Measurements from ENCODE around the gene MYH14.

Gene MYH14

DNA sequence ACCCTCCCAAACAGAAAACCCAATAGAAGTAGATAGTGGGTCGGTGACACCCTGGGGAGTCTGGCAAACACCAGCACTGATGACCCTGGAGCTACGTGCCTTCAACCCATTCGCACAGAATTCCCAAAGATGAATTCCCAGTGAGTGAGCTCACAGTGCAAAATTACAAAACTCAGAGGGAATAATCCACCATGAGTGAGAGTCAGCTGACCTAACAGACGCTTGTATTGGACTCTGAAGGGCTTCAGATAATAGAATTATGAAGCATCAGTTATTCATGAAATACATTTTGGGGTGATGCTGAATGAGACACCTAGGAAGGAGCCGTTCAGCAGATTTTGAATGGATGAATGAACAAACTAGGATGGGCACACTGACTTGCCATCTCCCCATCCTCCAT, 85.5 kb downstream of the MYH14 start:
- peaks cover 9% of the 10 kb centered on the region for H3K27me3 ChIP-seq (ENCODE audit: control insufficient read depth, low read length)
- H3K4me2 ChIP-seq (ENCODE audit: low read length), result no peak overlapping the region
- no peaks in the 10 kb centered on the region for H3K4me1 ChIP-seq (ENCODE audit: control insufficient read depth, low read length)
- no peaks in the 10 kb centered on the region for H3K9me3 ChIP-seq (ENCODE audit: control insufficient read depth, insufficient read depth, low read length)
- no peak overlapping the region for H3K27ac ChIP-seq (ENCODE audit: low read depth, low read length)
- H3K9me2 ChIP-seq (replicated peaks; ENCODE audit: control insufficient read depth, low read length), result no peaks in the 10 kb centered on the region
- H3K4me3 ChIP-seq (ENCODE audit: low read length), result no peak overlapping the region
- H3F3A ChIP-seq (ENCODE audit: control insufficient read depth, insufficient read depth), result no peaks in the 10 kb centered on the region
- H4K20me1 ChIP-seq (ENCODE audit: control insufficient read depth, insufficient read depth, low read depth, low read length), result no peaks in the 10 kb centered on the region
- TF ChIP-seq, protein P1, sequence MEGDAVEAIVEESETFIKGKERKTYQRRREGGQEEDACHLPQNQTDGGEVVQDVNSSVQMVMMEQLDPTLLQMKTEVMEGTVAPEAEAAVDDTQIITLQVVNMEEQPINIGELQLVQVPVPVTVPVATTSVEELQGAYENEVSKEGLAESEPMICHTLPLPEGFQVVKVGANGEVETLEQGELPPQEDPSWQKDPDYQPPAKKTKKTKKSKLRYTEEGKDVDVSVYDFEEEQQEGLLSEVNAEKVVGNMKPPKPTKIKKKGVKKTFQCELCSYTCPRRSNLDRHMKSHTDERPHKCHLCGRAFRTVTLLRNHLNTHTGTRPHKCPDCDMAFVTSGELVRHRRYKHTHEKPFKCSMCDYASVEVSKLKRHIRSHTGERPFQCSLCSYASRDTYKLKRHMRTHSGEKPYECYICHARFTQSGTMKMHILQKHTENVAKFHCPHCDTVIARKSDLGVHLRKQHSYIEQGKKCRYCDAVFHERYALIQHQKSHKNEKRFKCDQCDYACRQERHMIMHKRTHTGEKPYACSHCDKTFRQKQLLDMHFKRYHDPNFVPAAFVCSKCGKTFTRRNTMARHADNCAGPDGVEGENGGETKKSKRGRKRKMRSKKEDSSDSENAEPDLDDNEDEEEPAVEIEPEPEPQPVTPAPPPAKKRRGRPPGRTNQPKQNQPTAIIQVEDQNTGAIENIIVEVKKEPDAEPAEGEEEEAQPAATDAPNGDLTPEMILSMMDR (IDR thresholded peaks at IDR 0.05; ENCODE audit: low read depth, low read length, poor library complexity, severe bottlenecking), result no peak
- no peak for TF ChIP-seq EZH2phosphoT487 (IDR thresholded peaks at IDR 0.05; ENCODE audit: borderline replicate concordance, low read length)
- H3K36me3 ChIP-seq (ENCODE audit: control insufficient read depth, low read length), result no peaks in the 10 kb centered on the region
- no peaks in the 10 kb centered on the region for H3K79me2 ChIP-seq (ENCODE audit: control insufficient read depth, low read length)

DNA sequence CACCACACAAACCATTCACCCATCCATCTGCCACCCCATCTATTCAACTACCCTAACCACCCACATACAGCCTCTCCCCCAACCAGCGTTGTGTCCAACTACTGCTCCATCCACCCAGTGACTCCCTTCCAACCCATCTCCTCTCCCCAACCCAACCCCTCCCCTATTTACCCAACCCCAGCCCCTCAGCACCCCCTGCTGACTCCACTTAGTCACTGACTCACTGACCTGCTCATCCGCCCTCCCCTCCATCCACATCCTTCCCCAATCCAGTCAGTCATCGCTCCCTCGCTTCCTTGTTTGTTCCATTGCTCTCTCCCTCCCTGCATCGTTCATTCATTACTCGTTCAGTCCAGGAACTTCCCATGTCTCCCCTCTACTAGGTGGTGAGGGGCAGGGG, 86.6 kb downstream of the MYH14 start:
- no peak for TF ChIP-seq EZH2phosphoT487 (IDR thresholded peaks at IDR 0.05; ENCODE audit: borderline replicate concordance, low read length)
- TF ChIP-seq, protein P1 (IDR thresholded peaks at IDR 0.05; ENCODE audit: low read depth, low read length, poor library complexity, severe bottlenecking), result no peak
- H3K9me2 ChIP-seq (replicated peaks; ENCODE audit: control insufficient read depth, low read length), result no peaks in the 10 kb centered on the region
- no peaks in the 10 kb centered on the region for H3K79me2 ChIP-seq (ENCODE audit: control insufficient read depth, low read length)
- H3K27ac ChIP-seq (ENCODE audit: low read depth, low read length), result no peak overlapping the region
- no peaks in the 10 kb centered on the region for H3K4me1 ChIP-seq (ENCODE audit: control insufficient read depth, low read length)
- no peaks in the 10 kb centered on the region for H3F3A ChIP-seq (ENCODE audit: control insufficient read depth, insufficient read depth)
- peaks cover 9% of the 10 kb centered on the region for H3K27me3 ChIP-seq (ENCODE audit: control insufficient read depth, low read length)
- no peaks in the 10 kb centered on the region for H3K9me3 ChIP-seq (ENCODE audit: control insufficient read depth, insufficient read depth, low read length)
- H3K4me3 ChIP-seq (ENCODE audit: low read length), result no peak overlapping the region
- H3K4me2 ChIP-seq (ENCODE audit: low read length), result no peak overlapping the region
- no peaks in the 10 kb centered on the region for H3K36me3 ChIP-seq (ENCODE audit: control insufficient read depth, low read length)
- no peaks in the 10 kb centered on the region for H4K20me1 ChIP-seq (ENCODE audit: control insufficient read depth, insufficient read depth, low read depth, low read length)

DNA sequence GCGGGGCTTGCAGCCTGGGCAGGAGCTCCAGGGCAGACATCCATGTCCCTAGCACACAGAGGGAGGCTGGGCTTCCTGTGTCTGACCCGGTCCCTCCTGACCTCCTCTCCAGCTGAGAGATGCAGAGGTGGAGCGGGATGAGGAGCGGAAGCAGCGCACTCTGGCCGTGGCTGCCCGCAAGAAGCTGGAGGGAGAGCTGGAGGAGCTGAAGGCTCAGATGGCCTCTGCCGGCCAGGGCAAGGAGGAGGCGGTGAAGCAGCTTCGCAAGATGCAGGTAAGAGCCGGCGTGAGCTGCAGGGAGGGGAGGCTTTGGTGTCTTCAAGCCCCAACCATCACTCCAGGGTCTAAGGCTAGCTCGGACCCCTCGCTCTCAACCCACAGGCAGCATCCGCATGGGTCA, 87.4 kb downstream of the MYH14 start:
- TF ChIP-seq, protein P1 (IDR thresholded peaks at IDR 0.05; ENCODE audit: low read depth, low read length, poor library complexity, severe bottlenecking), result no peak
- no peak for TF ChIP-seq EZH2phosphoT487 (IDR thresholded peaks at IDR 0.05; ENCODE audit: borderline replicate concordance, low read length)
- H3K4me1 ChIP-seq (ENCODE audit: control insufficient read depth, low read length), result no peaks in the 10 kb centered on the region
- H3K27ac ChIP-seq (ENCODE audit: low read depth, low read length), result no peak overlapping the region
- H3K9me3 ChIP-seq (ENCODE audit: control insufficient read depth, insufficient read depth, low read length), result no peaks in the 10 kb centered on the region
- H3K27me3 ChIP-seq (ENCODE audit: control insufficient read depth, low read length), result peaks cover 3% of the 10 kb centered on the region; the same call in 1 of the 2 replicates
- no peaks in the 10 kb centered on the region for H3K9me2 ChIP-seq (replicated peaks; ENCODE audit: control insufficient read depth, low read length)
- H3K36me3 ChIP-seq (ENCODE audit: control insufficient read depth, low read length), result no peaks in the 10 kb centered on the region
- no peaks in the 10 kb centered on the region for H3K79me2 ChIP-seq (ENCODE audit: control insufficient read depth, low read length)
- no peak overlapping the region for H3K4me3 ChIP-seq (ENCODE audit: low read length)
- H3K4me2 ChIP-seq (ENCODE audit: low read length), result no peak overlapping the region
- no peaks in the 10 kb centered on the region for H3F3A ChIP-seq (ENCODE audit: control insufficient read depth, insufficient read depth)
- H4K20me1 ChIP-seq (ENCODE audit: control insufficient read depth, insufficient read depth, low read depth, low read length), result no peaks in the 10 kb centered on the region

All from DOHH2 (cell line).